B cell (primary cell): Measurements from ENCODE around the gene TAF1A. TPM values are rescaled to one million over a fixed set of nuclear protein-coding genes. Genes with fewer than 3 reads are reported as not detected.

ENCODE experiments used
- ATAC-seq: fragments of 200-7000 bp; cut with Tn5 transposase; one replicate; pipeline ENCODE4 v1.10.0; 2021; ENCODE audit warnings: low read depth, mild to moderate bottlenecking, moderate number of reproducible peaks, moderate library complexity
- CTCF ChIA-PET: fragments of 350-600 bp; sonication (Branson Sonifier 250); formaldehyde crosslinking; loops from one replicate; lab custom pipeline; 2021; ENCODE audit warnings: antibody characterized with exemption, inconsistent platforms; lab: Charles Lee
- POLR2A ChIA-PET: fragments of 350-600 bp; sonication (Branson Sonifier 250); formaldehyde crosslinking; loops from one replicate; lab custom pipeline; 2021; ENCODE audit warnings: antibody characterized with exemption; lab: Charles Lee
- DNase-seq: peaks from one replicate; pipeline ENCODE4 v3.0.0; 2013
- H2AFZ ChIP-seq: 2 replicates; pipeline ENCODE4 v1.6.1; 2012; ENCODE audit warnings: mild to moderate bottlenecking, low read depth, low read length; ENCODE audit not compliant: insufficient read depth, poor library complexity, severe bottlenecking
- H3K27ac ChIP-seq, 2 donors: 1 replicate in 1 of 2; 2 replicates in 1 of 2; pipeline ENCODE4 v1.5.1; 2012 to 2013; ENCODE audit warnings: low read length in 2 of 2, mild to moderate bottlenecking in 2 of 2, moderate library complexity in 1 of 2
- H3K27me3 ChIP-seq, 4 experiments: fragments of 200-600 bp in 1 of 4; sonication (generic) in 1 of 4; replicated peaks in 1 of 4; 1 replicate in 2 of 4; 2 replicates in 2 of 4; pipeline versions ENCODE4 v1.6.1 to v1.7.0; 2013 to 2016; ENCODE audit warnings: low read length in 3 of 4, mild to moderate bottlenecking in 2 of 4, mixed read lengths in 1 of 4, moderate library complexity in 1 of 4; ENCODE audit not compliant: insufficient read depth in 4 of 4, control insufficient read depth in 3 of 4; ENCODE audit errors: control extremely low read depth in 1 of 4
- H3K36me3 ChIP-seq, 2 experiments: replicated peaks in 1 of 2; 1 replicate in 1 of 2; 2 replicates in 1 of 2; pipeline versions ENCODE4 v1.6.1 to v1.7.1; 2013; ENCODE audit warnings: low read length in 1 of 2; ENCODE audit not compliant: insufficient read depth in 2 of 2, control insufficient read depth in 1 of 2; ENCODE audit errors: control extremely low read depth in 1 of 2, extremely low read depth in 1 of 2
- H3K4me1 ChIP-seq, 2 donors: fragments of 200-600 bp in 1 of 2; sonication (generic) in 1 of 2; 1 replicate in 1 of 2; 2 replicates in 1 of 2; pipeline versions ENCODE4 v1.5.1 to v1.6.1; 2013 to 2017; ENCODE audit warnings: low read length in 2 of 2; ENCODE audit not compliant: control insufficient read depth in 2 of 2, insufficient read depth in 2 of 2
- H3K4me2 ChIP-seq: replicated peaks from 2 replicates; pipeline ENCODE3; 2012; ENCODE audit warnings: mild to moderate bottlenecking, low read depth, low read length; ENCODE audit not compliant: poor library complexity, severe bottlenecking
- H3K4me3 ChIP-seq, 5 experiments: fragments of 200-600 bp in 1 of 5; sonication (generic) in 1 of 5; 1 replicate in 3 of 5; 2 replicates in 2 of 5; pipeline versions ENCODE4 v1.5.1 to v1.7.0; 2011 to 2016; ENCODE audit warnings: low read length in 4 of 5, mild to moderate bottlenecking in 4 of 5, low read depth in 2 of 5, control low read depth in 1 of 5, moderate library complexity in 1 of 5; ENCODE audit not compliant: insufficient read depth in 1 of 5; ENCODE audit errors: control extremely low read depth in 1 of 5, extremely low read depth in 1 of 5
- H3K79me2 ChIP-seq: fragments of 200-600 bp; sonication (generic); one replicate; pipeline ENCODE4 v1.6.0; 2016; ENCODE audit warnings: low read length; ENCODE audit not compliant: control insufficient read depth, insufficient read depth
- H3K9ac ChIP-seq: fragments of 200-600 bp; sonication (generic); 2 replicates; pipeline ENCODE4 v1.6.1; 2017; ENCODE audit warnings: mild to moderate bottlenecking, low read length, moderate library complexity
- H3K9me3 ChIP-seq, 3 donors: one replicate each; pipeline versions ENCODE4 v1.6.1 to v1.7.1; 2013; ENCODE audit warnings: low read length in 2 of 3; ENCODE audit not compliant: control insufficient read depth in 2 of 3, insufficient read depth in 1 of 3; ENCODE audit errors: control extremely low read depth in 1 of 3
- H4K20me1 ChIP-seq: 2 replicates; pipeline ENCODE4 v1.6.0; 2012; ENCODE audit warnings: mild to moderate bottlenecking, low read length; ENCODE audit not compliant: insufficient read depth, control insufficient read depth, poor library complexity, severe bottlenecking
- H3K27ac Mint-ChIP-seq: one replicate; pipeline ENCODE4 v1.8.0; 2021; ENCODE audit warnings: mixed read lengths
- H3K27me3 Mint-ChIP-seq: one replicate; pipeline ENCODE4 v1.8.0; 2021; ENCODE audit warnings: mixed read lengths
- H3K4me1 Mint-ChIP-seq: one replicate; pipeline ENCODE4 v1.8.0; 2021; ENCODE audit warnings: mixed read lengths
- H3K4me3 Mint-ChIP-seq: one replicate; pipeline ENCODE4 v1.8.0; 2021; ENCODE audit warnings: mixed read lengths
- H3K9me3 Mint-ChIP-seq: one replicate; pipeline ENCODE4 v1.8.0; 2022; ENCODE audit warnings: mixed read lengths; ENCODE audit not compliant: insufficient read depth
- EZH2 ChIP-seq: IDR thresholded peaks from 2 replicates; pipeline ENCODE4 v1.6.1; 2012; ENCODE audit warnings: borderline replicate concordance, low read depth, mild to moderate bottlenecking, moderate library complexity, low read length; ENCODE audit not compliant: insufficient read depth, poor library complexity, severe bottlenecking
- WGBS: methylation state at CpG from one replicate; pipeline ENCODE4 v1.1.5; 2013; ENCODE audit warnings: missing lambda C conversion rate; ENCODE audit not compliant: insufficient coverage; 5-methylcytosine and 5-hydroxymethylcytosine counted together
- intact Hi-C: fragments of 100-400 bp; cut with micrococcal nuclease; formaldehyde crosslinking; loops from one replicate; pipeline ENCODE4 v1.10.0; 2022
- polyA plus RNA-seq: library from polyadenylated mRNA; depleted of rRNA; stranded (reverse); fragments of >200 nt; gene quantifications from 2 replicates; pipeline ENCODE4 v1.2.3, GENCODE V29; 2012
- total RNA-seq, 2 donors: library from RNA; stranded (reverse); fragments of 120-200 nt in 1 of 2; gene quantifications; 1 replicate in 1 of 2; 2 replicates in 1 of 2; pipeline versions ENCODE4 v1.2.3 to v1.2.4, GENCODE V29; 2013 to 2022
- TF ChIP-seq, protein P1 (sequence below): fragments of 200-600 bp; IDR thresholded peaks from one replicate; pipeline ENCODE4 v1.8.0; 2022; ENCODE audit warnings: antibody characterized with exemption, mild to moderate bottlenecking

The TAF1A gene
- total and polyA plus RNA-seq, 2 donors (not counting 1 experiment from before 2014, with no cell fraction given), result 12.7 to 23.7 TPM

DNA sequence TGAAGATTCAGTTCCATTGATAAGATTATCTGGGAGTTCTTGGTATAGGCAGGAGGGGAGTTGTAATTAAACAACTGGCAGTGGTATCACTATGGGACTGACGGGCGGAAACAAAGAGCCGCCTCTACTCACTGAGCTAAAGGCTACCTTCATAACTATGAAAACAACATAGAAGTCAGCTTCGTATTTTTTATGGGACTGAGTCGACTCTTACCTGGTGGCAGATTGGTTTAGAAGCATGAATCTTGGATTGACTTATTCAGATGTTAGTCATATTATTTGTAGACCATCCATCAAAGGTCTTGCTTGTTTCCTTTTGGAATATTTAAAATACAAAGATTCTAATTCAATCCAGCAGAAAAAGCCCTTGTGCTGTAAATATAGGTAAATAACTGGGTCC is 35.6 kb downstream of the TAF1A start:
- Histone ChIP-seq H2AFZ (no peak overlapping the region), H3K27me3 (no peaks in the 10 kb centered on the region), H3K4me3 (no peak overlapping the region), H3K4me2 (no peak overlapping the region), H3K9ac (no peak overlapping the region), H3K27ac (no peak overlapping the region), H3K79me2 (no peaks in the 10 kb centered on the region), H4K20me1 (no peaks in the 10 kb centered on the region), H3K4me1 (no peaks in the 10 kb centered on the region), H3K36me3 (peaks cover 2 to 25% of the 10 kb centered on the region in 2 experiments), H3K9me3 (no peaks in the 10 kb centered on the region)
- no CpG with 5 or more reads among the region's 5 CpGs for WGBS
- Mint-ChIP-seq H3K4me1 (peaks cover 6% of the 10 kb centered on the region), H3K9me3 (no peaks in the 10 kb centered on the region), H3K27ac (peak overlapping the region; percentile 21), H3K4me3 (no peak overlapping the region), H3K27me3 (no peaks in the 10 kb centered on the region)
- TF ChIP-seq EZH2, result no peak
- TF ChIP-seq, protein P1, sequence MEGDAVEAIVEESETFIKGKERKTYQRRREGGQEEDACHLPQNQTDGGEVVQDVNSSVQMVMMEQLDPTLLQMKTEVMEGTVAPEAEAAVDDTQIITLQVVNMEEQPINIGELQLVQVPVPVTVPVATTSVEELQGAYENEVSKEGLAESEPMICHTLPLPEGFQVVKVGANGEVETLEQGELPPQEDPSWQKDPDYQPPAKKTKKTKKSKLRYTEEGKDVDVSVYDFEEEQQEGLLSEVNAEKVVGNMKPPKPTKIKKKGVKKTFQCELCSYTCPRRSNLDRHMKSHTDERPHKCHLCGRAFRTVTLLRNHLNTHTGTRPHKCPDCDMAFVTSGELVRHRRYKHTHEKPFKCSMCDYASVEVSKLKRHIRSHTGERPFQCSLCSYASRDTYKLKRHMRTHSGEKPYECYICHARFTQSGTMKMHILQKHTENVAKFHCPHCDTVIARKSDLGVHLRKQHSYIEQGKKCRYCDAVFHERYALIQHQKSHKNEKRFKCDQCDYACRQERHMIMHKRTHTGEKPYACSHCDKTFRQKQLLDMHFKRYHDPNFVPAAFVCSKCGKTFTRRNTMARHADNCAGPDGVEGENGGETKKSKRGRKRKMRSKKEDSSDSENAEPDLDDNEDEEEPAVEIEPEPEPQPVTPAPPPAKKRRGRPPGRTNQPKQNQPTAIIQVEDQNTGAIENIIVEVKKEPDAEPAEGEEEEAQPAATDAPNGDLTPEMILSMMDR, result no peak
- POLR2A ChIA-PET, result no interaction called here
- CTCF ChIA-PET, result no interaction called here
- no peak for ATAC-seq
- intact Hi-C loops, result no loop called here
- no peak for DNase-seq

DNA sequence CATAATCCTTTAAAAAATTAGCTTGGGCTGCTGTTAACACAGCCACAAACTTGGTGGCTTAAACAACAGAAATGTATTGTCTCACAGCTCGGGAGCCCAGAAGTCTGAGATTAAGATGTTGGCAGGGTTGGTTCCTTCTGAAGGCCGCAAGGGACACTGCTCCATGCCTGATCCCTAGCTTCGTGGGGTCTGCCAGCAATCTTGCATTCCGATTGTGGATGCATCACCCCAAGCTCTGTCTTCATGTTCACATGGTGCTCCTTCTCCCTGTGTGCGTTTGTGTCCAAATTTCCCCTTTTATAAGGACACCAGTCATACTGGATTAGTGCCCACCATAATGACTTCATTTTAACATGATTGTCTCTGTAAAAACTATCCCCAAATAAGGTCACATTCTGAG is 36.9 kb downstream of the TAF1A start:
- WGBS, result 91% methylated on average over 4 of the region's 5 CpGs
- no peak overlapping the region for H3K9ac ChIP-seq
- no peaks in the 10 kb centered on the region for H3K9me3 ChIP-seq
- H2AFZ ChIP-seq, result no peak overlapping the region
- ChIA-PET CTCF (no interaction called here), POLR2A (no interaction called here)
- intact Hi-C loops, result no loop called here
- Mint-ChIP-seq H3K9me3 (no peaks in the 10 kb centered on the region), H3K4me3 (no peak overlapping the region), H3K4me1 (peaks cover 6% of the 10 kb centered on the region), H3K27ac (peak overlapping the region; percentile 26), H3K27me3 (no peaks in the 10 kb centered on the region)
- no peaks in the 10 kb centered on the region for H3K4me1 ChIP-seq
- H4K20me1 ChIP-seq, result no peaks in the 10 kb centered on the region
- H3K27me3 ChIP-seq, result no peaks in the 10 kb centered on the region
- no peak for DNase-seq
- TF ChIP-seq EZH2, result no peak
- TF ChIP-seq, protein P1, result no peak
- H3K4me3 ChIP-seq, result no peak overlapping the region
- peak overlapping the region in 1 of 2 donors; percentile 21 for H3K27ac ChIP-seq
- peaks cover 2 to 22% of the 10 kb centered on the region in 2 experiments for H3K36me3 ChIP-seq
- no peak overlapping the region for H3K4me2 ChIP-seq
- H3K79me2 ChIP-seq, result no peaks in the 10 kb centered on the region
- ATAC-seq, result no peak
